PC-3 (cell line): Measurements from ENCODE around the gene USH2A. TPM values are rescaled to one million over a fixed set of nuclear protein-coding genes. Genes with fewer than 3 reads are reported as not detected.

Source experiments
- ATAC-seq: fragments of 200-7000 bp; cut with Tn5 transposase; 2 replicates; pipeline ENCODE4 v1.9.1; 2020; ENCODE audit warnings: mild to moderate bottlenecking, moderate library complexity
- BruUV-seq: library from RNA; stranded (reverse); fragments of 400-500 nt; replicated peaks from 2 replicates; lab custom pipeline; 2021; lab: Mats Ljungman, UMichigan
- CTCF ChIA-PET: fragments of 300-600 bp; sonication (Branson Sonifier 250); formaldehyde crosslinking; loops from one replicate; lab custom pipeline; 2022; ENCODE audit warnings: antibody characterized with exemption; lab: Charles Lee
- POLR2A ChIA-PET: fragments of 300-600 bp; sonication (Branson Sonifier 250); formaldehyde crosslinking; loops from one replicate; lab custom pipeline; 2022; ENCODE audit warnings: antibody characterized with exemption; ENCODE audit not compliant: unreplicated experiment; lab: Charles Lee
- DNase-seq: peaks from one replicate; pipeline ENCODE4 v3.0.0-alpha.2; 2015
- H2AFZ ChIP-seq: fragments of 300-600 bp; sonication (generic); 2 replicates; pipeline ENCODE4 v1.6.0; 2016; ENCODE audit warnings: antibody characterized with exemption, low read length
- H3F3A ChIP-seq: fragments of 300-600 bp; sonication (generic); one replicate; pipeline ENCODE4 v1.6.0; 2017; ENCODE audit warnings: antibody characterized with exemption, low read length, control low read depth, mild to moderate bottlenecking; ENCODE audit not compliant: unreplicated experiment
- H3K27ac ChIP-seq: fragments of 300-600 bp; sonication (generic); 2 replicates; pipeline ENCODE4 v1.5.1; 2016; ENCODE audit warnings: mild to moderate bottlenecking, low read length
- H3K27me3 ChIP-seq: fragments of 300-600 bp; sonication (generic); 2 replicates; pipeline ENCODE4 v1.6.1; 2016; ENCODE audit warnings: low read length, mixed read lengths
- H3K36me3 ChIP-seq: fragments of 300-600 bp; sonication (generic); 2 replicates; pipeline ENCODE4 v1.6.1; 2016; ENCODE audit warnings: low read depth, mixed run types, low read length, mixed read lengths
- H3K4me1 ChIP-seq: fragments of 300-600 bp; sonication (generic); 2 replicates; pipeline ENCODE4 v1.5.1; 2016; ENCODE audit warnings: low read length; ENCODE audit not compliant: insufficient read depth
- H3K4me2 ChIP-seq: fragments of 300-600 bp; sonication (generic); 2 replicates; pipeline ENCODE4 v1.6.0; 2016; ENCODE audit warnings: low read length
- H3K4me3 ChIP-seq: fragments of 300-600 bp; sonication (generic); 2 replicates; pipeline ENCODE4 v1.5.1; 2016; ENCODE audit warnings: mild to moderate bottlenecking, low read length, mixed read lengths
- H3K79me2 ChIP-seq: fragments of 300-600 bp; sonication (generic); 2 replicates; pipeline ENCODE4 v1.6.1; 2017; ENCODE audit warnings: low read length, mixed read lengths
- H3K9ac ChIP-seq: fragments of 300-600 bp; sonication (generic); 2 replicates; pipeline ENCODE4 v1.6.0; 2016; ENCODE audit warnings: mild to moderate bottlenecking, low read length
- H3K9me2 ChIP-seq: fragments of 300-600 bp; sonication (generic); replicated peaks from 2 replicates; pipeline ENCODE4 v1.6.1; 2016; ENCODE audit warnings: mixed run types, low read length, mixed read lengths
- H3K9me3 ChIP-seq: fragments of 300-600 bp; sonication (generic); 2 replicates; pipeline ENCODE4 v1.6.1; 2016; ENCODE audit warnings: low read length, mixed read lengths
- H4K20me1 ChIP-seq: fragments of 300-600 bp; sonication (generic); 2 replicates; pipeline ENCODE4 v1.6.1; 2016; ENCODE audit warnings: low read length, mixed read lengths
- EZH2 ChIP-seq: fragments of 300-600 bp; sonication (generic); IDR thresholded peaks from one replicate; pipeline ENCODE4 v1.6.1; 2017; ENCODE audit warnings: antibody characterized with exemption, mild to moderate bottlenecking, low read length; ENCODE audit not compliant: unreplicated experiment
- EZH2phosphoT487 ChIP-seq: fragments of 300-600 bp; sonication (generic); IDR thresholded peaks from 2 replicates; pipeline ENCODE4 v1.6.1; 2018; ENCODE audit warnings: mild to moderate bottlenecking, antibody characterized with exemption, low read length, borderline replicate concordance
- intact Hi-C: fragments of 100-400 bp; cut with micrococcal nuclease; formaldehyde crosslinking; loops from 2 replicates; pipeline ENCODE4 v1.9.0; 2023
- total RNA-seq: library from RNA; depleted of rRNA; stranded (reverse); fragments of >200 nt; gene quantifications from 2 replicates; pipeline ENCODE4 v1.2.3, GENCODE V29; 2014
- TF ChIP-seq, protein P1 (sequence below): fragments of 300-600 bp; sonication (generic); conservative IDR thresholded peaks from 2 replicates; pipeline ENCODE4 v1.5.1; 2017; ENCODE audit warnings: antibody characterized with exemption, low read depth, mild to moderate bottlenecking, low read length

The USH2A gene
- total RNA-seq, 1 experiment from 2014 or later, result not detected

DNA sequence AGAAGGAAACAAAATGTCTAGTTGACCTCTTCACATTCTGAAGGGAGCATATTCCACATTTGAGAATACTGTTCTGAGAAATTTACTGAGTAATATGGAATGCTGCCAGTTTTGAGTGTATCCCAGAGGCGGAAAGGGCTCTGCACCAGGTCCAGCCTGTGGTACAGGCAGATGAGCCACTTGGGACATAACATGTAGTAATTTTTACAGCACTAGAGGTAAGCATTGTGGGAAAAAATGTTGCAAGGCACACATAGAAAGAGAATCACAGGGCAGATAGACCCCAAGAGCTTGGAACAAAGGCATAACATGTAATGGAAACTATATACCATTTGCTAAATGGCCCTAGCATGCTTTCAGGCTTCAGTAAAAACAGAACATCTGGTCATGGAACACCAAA lies 228.5 kb downstream of the USH2A start:
- intact Hi-C loops, result no loop called here
- Histone ChIP-seq H4K20me1 (no peaks in the 10 kb centered on the region), H3K9ac (no peak overlapping the region), H3K4me1 (no peaks in the 10 kb centered on the region), H3F3A (no peaks in the 10 kb centered on the region), H2AFZ (no peak overlapping the region), H3K9me3 (no peaks in the 10 kb centered on the region), H3K36me3 (no peaks in the 10 kb centered on the region), H3K27me3 (peaks cover 37% of the 10 kb centered on the region), H3K9me2 (no peaks in the 10 kb centered on the region), H3K79me2 (no peaks in the 10 kb centered on the region), H3K4me3 (no peak overlapping the region), H3K27ac (no peak overlapping the region), H3K4me2 (no peak overlapping the region)
- TF ChIP-seq, protein P1, sequence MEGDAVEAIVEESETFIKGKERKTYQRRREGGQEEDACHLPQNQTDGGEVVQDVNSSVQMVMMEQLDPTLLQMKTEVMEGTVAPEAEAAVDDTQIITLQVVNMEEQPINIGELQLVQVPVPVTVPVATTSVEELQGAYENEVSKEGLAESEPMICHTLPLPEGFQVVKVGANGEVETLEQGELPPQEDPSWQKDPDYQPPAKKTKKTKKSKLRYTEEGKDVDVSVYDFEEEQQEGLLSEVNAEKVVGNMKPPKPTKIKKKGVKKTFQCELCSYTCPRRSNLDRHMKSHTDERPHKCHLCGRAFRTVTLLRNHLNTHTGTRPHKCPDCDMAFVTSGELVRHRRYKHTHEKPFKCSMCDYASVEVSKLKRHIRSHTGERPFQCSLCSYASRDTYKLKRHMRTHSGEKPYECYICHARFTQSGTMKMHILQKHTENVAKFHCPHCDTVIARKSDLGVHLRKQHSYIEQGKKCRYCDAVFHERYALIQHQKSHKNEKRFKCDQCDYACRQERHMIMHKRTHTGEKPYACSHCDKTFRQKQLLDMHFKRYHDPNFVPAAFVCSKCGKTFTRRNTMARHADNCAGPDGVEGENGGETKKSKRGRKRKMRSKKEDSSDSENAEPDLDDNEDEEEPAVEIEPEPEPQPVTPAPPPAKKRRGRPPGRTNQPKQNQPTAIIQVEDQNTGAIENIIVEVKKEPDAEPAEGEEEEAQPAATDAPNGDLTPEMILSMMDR, result no peak
- TF ChIP-seq EZH2phosphoT487, result no peak
- no peak for TF ChIP-seq EZH2
- ChIA-PET POLR2A (no interaction called here), CTCF (no interaction called here)
- no peak for ATAC-seq
- no peak for DNase-seq
- no TSS peak for BruUV-seq

GRCh38 chr1:216193839-216194443 lies 229.3 kb downstream of the USH2A start:
- Histone ChIP-seq H3K4me1 (no peaks in the 10 kb centered on the region), H3K4me2 (no peak overlapping the region), H3K27me3 (peaks cover 33% of the 10 kb centered on the region), H4K20me1 (no peaks in the 10 kb centered on the region), H3K36me3 (no peaks in the 10 kb centered on the region), H3F3A (no peaks in the 10 kb centered on the region), H3K4me3 (no peak overlapping the region), H3K27ac (no peak overlapping the region), H3K79me2 (no peaks in the 10 kb centered on the region), H3K9me2 (no peaks in the 10 kb centered on the region), H2AFZ (no peak overlapping the region), H3K9ac (no peak overlapping the region), H3K9me3 (no peaks in the 10 kb centered on the region)
- TF ChIP-seq EZH2phosphoT487 (no peak), EZH2 (no peak)
- TF ChIP-seq, protein P1, result peak; percentile 61
- POLR2A ChIA-PET, result no interaction called here
- intact Hi-C loops, result no loop called here
- ATAC-seq (peak; percentile 91), DNase-seq (peak; percentile 57)
- CTCF ChIA-PET, result interaction anchor here (1.0 to 1.4 kb wide), 3 partner anchors 11 to 82 kb away, joined by 5 to 10 read pairs (median 6); no protein-coding TSS in a partner anchor
- BruUV-seq, result no TSS peak

- DNase-seq (no peak), ATAC-seq (no peak)
- CTCF ChIA-PET, result no interaction called here
- BruUV-seq, result no TSS peak
- Histone ChIP-seq H3K4me1 (no peaks in the 10 kb centered on the region), H3K9me2 (no peaks in the 10 kb centered on the region), H3K4me3 (no peak overlapping the region), H3F3A (no peaks in the 10 kb centered on the region), H3K9ac (no peak overlapping the region), H2AFZ (no peak overlapping the region), H3K9me3 (no peaks in the 10 kb centered on the region), H4K20me1 (no peaks in the 10 kb centered on the region), H3K79me2 (no peaks in the 10 kb centered on the region), H3K36me3 (no peaks in the 10 kb centered on the region), H3K4me2 (no peak overlapping the region), H3K27ac (no peak overlapping the region), H3K27me3 (peaks cover 19% of the 10 kb centered on the region; the same call in 1 of the 2 replicates)
- TF ChIP-seq, protein P1, result no peak
- TF ChIP-seq EZH2, result no peak
- TF ChIP-seq EZH2phosphoT487, result no peak
- POLR2A ChIA-PET, result no interaction called here
- intact Hi-C loops, result no loop called here
Measured at GRCh38 chr1:216190438-216190837, 232.8 kb downstream of the USH2A start.
